ENCODE results near the gene NYNRIN.

Gene NYNRIN

GRCh38 chr14:24392325-24393091 lies 6.3 kb upstream of the NYNRIN start:
- no peaks in the 10 kb centered on the region for H3K27me3 ChIP-seq (ENCODE audit: control insufficient read depth, insufficient read depth, low read length)
- H3K9me3 ChIP-seq (ENCODE audit: control insufficient read depth, insufficient read depth, low read length): no peaks in the 10 kb centered on the region
- no peak for DNase-seq (ENCODE audit: low read depth, low spot score)
- WGBS (ENCODE audit: insufficient coverage, insufficient read length): no CpG with 5 or more reads among the region's 8 CpGs
- H3K4me1 ChIP-seq (ENCODE audit: control insufficient read depth, insufficient read depth, low read length): 0 out of 2 replicates have a peak, but pooled peaks cover 1% of the 10 kb centered on the region
- H3K4me3 ChIP-seq (ENCODE audit: low read length): no peak overlapping the region
- no peak overlapping the region for H3K27ac ChIP-seq (ENCODE audit: low read length)
- no peaks in the 10 kb centered on the region for H3K36me3 ChIP-seq (ENCODE audit: control insufficient read depth, insufficient read depth, low read length)

- no CpG with 5 or more reads among the region's 3 CpGs for WGBS (ENCODE audit: insufficient coverage, insufficient read length)
- Histone ChIP-seq H3K27ac (ENCODE audit: low read length) (no peak overlapping the region), H3K4me3 (ENCODE audit: low read length) (no peak overlapping the region), H3K27me3 (ENCODE audit: control insufficient read depth, insufficient read depth, low read length) (no peaks in the 10 kb centered on the region), H3K9me3 (ENCODE audit: control insufficient read depth, insufficient read depth, low read length) (no peaks in the 10 kb centered on the region), H3K4me1 (ENCODE audit: control insufficient read depth, insufficient read depth, low read length) (peaks cover 3% of the 10 kb centered on the region; the same call in 1 of the 2 replicates), H3K36me3 (ENCODE audit: control insufficient read depth, insufficient read depth, low read length) (no peaks in the 10 kb centered on the region)
- DNase-seq (ENCODE audit: low read depth, low spot score): no peak
Measured at GRCh38 chr14:24394275-24394674, 4.5 kb upstream of the NYNRIN start.

- Histone ChIP-seq H3K4me1 (ENCODE audit: control insufficient read depth, insufficient read depth, low read length) (peaks cover 3% of the 10 kb centered on the region; the same call in 1 of the 2 replicates), H3K36me3 (ENCODE audit: control insufficient read depth, insufficient read depth, low read length) (no peaks in the 10 kb centered on the region), H3K4me3 (ENCODE audit: low read length) (no peak overlapping the region), H3K9me3 (ENCODE audit: control insufficient read depth, insufficient read depth, low read length) (no peaks in the 10 kb centered on the region), H3K27ac (ENCODE audit: low read length) (no peak overlapping the region), H3K27me3 (ENCODE audit: control insufficient read depth, insufficient read depth, low read length) (no peaks in the 10 kb centered on the region)
- DNase-seq (ENCODE audit: low read depth, low spot score): no peak
- no CpG with 5 or more reads among the region's 8 CpGs for WGBS (ENCODE audit: insufficient coverage, insufficient read length)
Measured at GRCh38 chr14:24395609-24396582, 2.9 kb upstream of the NYNRIN start.

- Histone ChIP-seq H3K9me3 (ENCODE audit: control insufficient read depth, insufficient read depth, low read length) (no peaks in the 10 kb centered on the region), H3K27ac (ENCODE audit: low read length) (no peak overlapping the region), H3K4me3 (ENCODE audit: low read length) (no peak overlapping the region), H3K4me1 (ENCODE audit: control insufficient read depth, insufficient read depth, low read length) (peaks cover 2% of the 10 kb centered on the region; the same call in 1 of the 2 replicates), H3K36me3 (ENCODE audit: control insufficient read depth, insufficient read depth, low read length) (no peaks in the 10 kb centered on the region), H3K27me3 (ENCODE audit: control insufficient read depth, insufficient read depth, low read length) (no peaks in the 10 kb centered on the region)
- no CpG with 5 or more reads among the region's 6 CpGs for WGBS (ENCODE audit: insufficient coverage, insufficient read length)
- DNase-seq (ENCODE audit: low read depth, low spot score): no peak
Measured at GRCh38 chr14:24397639-24398292, 1.0 kb upstream of the NYNRIN start.

GRCh38 chr14:24398293-24398652 lies 530 bp upstream of the NYNRIN start:
- Histone ChIP-seq H3K27ac (ENCODE audit: low read length) (no peak overlapping the region), H3K36me3 (ENCODE audit: control insufficient read depth, insufficient read depth, low read length) (no peaks in the 10 kb centered on the region), H3K4me3 (ENCODE audit: low read length) (no peak overlapping the region; the same call in 1 of the 2 replicates), H3K27me3 (ENCODE audit: control insufficient read depth, insufficient read depth, low read length) (no peaks in the 10 kb centered on the region), H3K4me1 (ENCODE audit: control insufficient read depth, insufficient read depth, low read length) (peaks cover 2% of the 10 kb centered on the region; the same call in 1 of the 2 replicates), H3K9me3 (ENCODE audit: control insufficient read depth, insufficient read depth, low read length) (no peaks in the 10 kb centered on the region)
- no CpG with 5 or more reads among the region's 7 CpGs for WGBS (ENCODE audit: insufficient coverage, insufficient read length)
- DNase-seq (ENCODE audit: low read depth, low spot score): no peak

- Histone ChIP-seq H3K27ac (ENCODE audit: low read length) (no peak overlapping the region), H3K36me3 (ENCODE audit: control insufficient read depth, insufficient read depth, low read length) (no peaks in the 10 kb centered on the region), H3K4me1 (ENCODE audit: control insufficient read depth, insufficient read depth, low read length) (peaks cover 2% of the 10 kb centered on the region; the same call in 1 of the 2 replicates), H3K9me3 (ENCODE audit: control insufficient read depth, insufficient read depth, low read length) (no peaks in the 10 kb centered on the region), H3K4me3 (ENCODE audit: low read length) (peak overlapping the region; percentile 54; the same call in 1 of the 2 replicates), H3K27me3 (ENCODE audit: control insufficient read depth, insufficient read depth, low read length) (no peaks in the 10 kb centered on the region)
- no CpG with 5 or more reads among the region's 8 CpGs for WGBS (ENCODE audit: insufficient coverage, insufficient read length)
- no peak for DNase-seq (ENCODE audit: low read depth, low spot score)
Measured at GRCh38 chr14:24399447-24399822, 632 bp downstream of the NYNRIN start.

- Histone ChIP-seq H3K27me3 (ENCODE audit: control insufficient read depth, insufficient read depth, low read length) (no peaks in the 10 kb centered on the region), H3K36me3 (ENCODE audit: control insufficient read depth, insufficient read depth, low read length) (no peaks in the 10 kb centered on the region), H3K4me3 (ENCODE audit: low read length) (no peak overlapping the region), H3K27ac (ENCODE audit: low read length) (no peak overlapping the region), H3K4me1 (ENCODE audit: control insufficient read depth, insufficient read depth, low read length) (peaks cover 2% of the 10 kb centered on the region; the same call in 1 of the 2 replicates), H3K9me3 (ENCODE audit: control insufficient read depth, insufficient read depth, low read length) (no peaks in the 10 kb centered on the region)
- WGBS (ENCODE audit: insufficient coverage, insufficient read length): no CpG with 5 or more reads among the region's 4 CpGs
- no peak for DNase-seq (ENCODE audit: low read depth, low spot score)
Measured at GRCh38 chr14:24399999-24400718, 1.4 kb downstream of the NYNRIN start.

GRCh38 chr14:24401810-24402702 lies 3.3 kb downstream of the NYNRIN start:
- Histone ChIP-seq H3K4me3 (ENCODE audit: low read length) (no peak overlapping the region), H3K36me3 (ENCODE audit: control insufficient read depth, insufficient read depth, low read length) (no peaks in the 10 kb centered on the region; the same call in 1 of the 2 replicates), H3K9me3 (ENCODE audit: control insufficient read depth, insufficient read depth, low read length) (no peaks in the 10 kb centered on the region), H3K27me3 (ENCODE audit: control insufficient read depth, insufficient read depth, low read length) (no peaks in the 10 kb centered on the region), H3K4me1 (ENCODE audit: control insufficient read depth, insufficient read depth, low read length) (peaks cover 2% of the 10 kb centered on the region; the same call in 1 of the 2 replicates), H3K27ac (ENCODE audit: low read length) (no peak overlapping the region)
- WGBS (ENCODE audit: insufficient coverage, insufficient read length): no CpG with 5 or more reads among the region's 9 CpGs
- no peak for DNase-seq (ENCODE audit: low read depth, low spot score)

GRCh38 chr14:24403294-24403998 lies 4.6 kb downstream of the NYNRIN start:
- Histone ChIP-seq H3K36me3 (ENCODE audit: control insufficient read depth, insufficient read depth, low read length) (no peaks in the 10 kb centered on the region; the same call in 1 of the 2 replicates), H3K27ac (ENCODE audit: low read length) (no peak overlapping the region), H3K4me1 (ENCODE audit: control insufficient read depth, insufficient read depth, low read length) (no peaks in the 10 kb centered on the region), H3K4me3 (ENCODE audit: low read length) (no peak overlapping the region), H3K27me3 (ENCODE audit: control insufficient read depth, insufficient read depth, low read length) (no peaks in the 10 kb centered on the region), H3K9me3 (ENCODE audit: control insufficient read depth, insufficient read depth, low read length) (no peaks in the 10 kb centered on the region)
- no CpG with 5 or more reads among the region's 7 CpGs for WGBS (ENCODE audit: insufficient coverage, insufficient read length)
- DNase-seq (ENCODE audit: low read depth, low spot score): no peak

All from iPS DF 6.9 (cell line).